ENCODE results near the gene TSPAN9.

GRCh38 chr12:3123729-3124128, 46.5 kb downstream of the TSPAN9 start:
- no peak for TF ChIP-seq CTCF (IDR thresholded peaks at IDR 0.05; ENCODE audit: insufficient read depth, low read length)
- no peak for TF ChIP-seq REST (IDR thresholded peaks at IDR 0.05; ENCODE audit: insufficient replicate concordance, low read depth)
- no peak for TF ChIP-seq POLR2AphosphoS5 (IDR thresholded peaks at IDR 0.05; ENCODE audit: low read depth)
- no peak for TF ChIP-seq SPI1 (IDR thresholded peaks at IDR 0.05; ENCODE audit: borderline replicate concordance, low read depth)
- no peak for TF ChIP-seq GABPA (IDR thresholded peaks at IDR 0.05; ENCODE audit: low read depth)
